COLO668 (cell line): ENCODE results near the gene DCBLD2.

Experiments used
- DNase-seq: peaks from one replicate; lab custom pipeline; 2025; ENCODE audit not compliant: unreplicated experiment; lab: John Stamatoyannopoulos, UW

DCBLD2 gene

DNA sequence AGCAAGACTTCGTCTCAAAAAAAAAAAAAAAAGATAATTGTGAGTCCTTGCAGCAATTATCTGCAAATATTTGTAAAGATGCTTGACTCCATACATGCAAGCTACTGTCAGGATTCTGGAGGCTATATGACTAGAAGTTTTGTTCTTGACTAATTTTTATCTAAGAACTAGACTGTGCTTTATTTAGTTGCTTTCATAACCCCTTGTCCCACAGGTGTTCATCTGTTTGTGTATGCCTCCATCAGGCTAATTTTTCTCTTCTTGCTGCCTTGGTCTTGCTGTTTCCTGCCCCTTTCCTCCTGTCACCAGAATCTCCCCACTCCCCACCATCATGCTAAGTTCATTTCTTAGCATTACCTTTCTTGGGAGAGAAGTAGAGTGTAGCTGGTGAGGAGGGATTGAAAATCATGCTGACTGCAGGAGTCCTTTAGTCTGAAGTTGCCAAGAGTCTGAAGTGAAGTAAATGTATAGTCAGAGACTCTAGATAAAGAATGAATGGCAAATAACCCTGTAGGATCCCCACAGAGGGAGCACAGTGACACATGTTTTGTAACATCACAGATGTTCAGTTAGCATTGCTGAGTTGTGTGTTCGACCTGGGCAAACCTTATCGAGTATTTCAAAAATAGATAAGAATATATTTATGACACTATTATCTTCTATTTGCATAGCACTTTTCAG lies 125.9 kb downstream of the DCBLD2 start:
- DNase-seq: no peak

GRCh38 chr3:98772022-98772421 lies 129.5 kb downstream of the DCBLD2 start:
- DNase-seq: no peak

DNA sequence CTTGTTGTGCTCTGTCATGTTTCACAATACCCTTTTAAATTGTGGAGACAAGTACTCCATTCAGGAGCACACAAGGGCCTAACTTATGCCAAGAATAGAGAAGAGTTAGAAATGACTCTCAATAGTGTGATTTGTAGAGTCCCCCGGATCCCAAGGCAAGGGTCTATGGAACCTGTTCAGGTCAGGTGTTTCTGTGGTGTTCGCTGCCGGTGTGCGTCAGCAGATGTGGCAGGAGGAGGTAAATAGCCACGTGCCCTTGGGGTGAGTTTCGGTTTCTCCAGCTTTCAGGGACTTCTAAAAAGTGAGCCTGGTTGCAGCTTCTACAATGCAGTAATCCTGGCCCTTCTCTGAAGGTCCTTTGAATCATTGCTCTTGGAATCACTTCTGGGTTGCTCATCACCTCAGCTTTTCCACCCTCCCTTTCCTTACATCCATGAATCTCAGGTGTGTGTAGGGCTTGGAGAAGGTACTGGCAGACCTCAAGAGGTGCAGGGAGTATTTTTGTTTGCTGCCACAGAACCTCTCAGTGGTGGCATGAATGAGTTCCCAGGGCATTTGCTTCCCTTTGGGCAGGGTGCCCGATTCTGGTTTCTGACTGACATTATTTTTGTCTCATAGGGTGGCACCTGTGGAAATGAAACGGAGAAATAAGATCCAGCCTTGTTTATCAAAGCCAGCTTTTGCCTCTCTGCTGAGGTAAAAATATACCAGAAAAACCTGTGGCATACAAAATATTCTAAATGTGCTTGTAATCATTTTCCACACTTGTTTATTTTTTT lies 131.0 kb downstream of the DCBLD2 start:
- DNase-seq: no peak

- DNase-seq: no peak
These were observed 132.0 kb downstream of the DCBLD2 start for GRCh38 chr3:98769448-98769847.

DNA sequence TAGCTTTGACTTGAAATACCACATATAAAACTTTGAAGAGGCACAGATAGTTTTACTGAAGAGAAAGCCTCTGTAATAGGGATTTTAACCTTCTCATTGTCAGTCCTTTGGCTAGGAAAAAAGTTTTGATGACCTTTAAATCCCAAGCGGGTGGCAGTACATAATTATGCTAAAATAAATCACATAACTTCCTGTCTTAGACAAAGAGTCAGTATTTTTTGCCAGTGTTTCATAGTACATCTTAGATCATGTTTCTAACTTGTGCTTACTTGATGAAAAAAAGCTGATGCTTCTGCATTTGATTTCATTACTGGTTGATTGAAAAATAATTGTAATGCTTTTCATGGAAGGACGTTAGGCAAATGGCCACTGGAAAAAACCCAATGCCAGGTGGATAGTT lies 132.5 kb downstream of the DCBLD2 start:
- no peak for DNase-seq

DNA sequence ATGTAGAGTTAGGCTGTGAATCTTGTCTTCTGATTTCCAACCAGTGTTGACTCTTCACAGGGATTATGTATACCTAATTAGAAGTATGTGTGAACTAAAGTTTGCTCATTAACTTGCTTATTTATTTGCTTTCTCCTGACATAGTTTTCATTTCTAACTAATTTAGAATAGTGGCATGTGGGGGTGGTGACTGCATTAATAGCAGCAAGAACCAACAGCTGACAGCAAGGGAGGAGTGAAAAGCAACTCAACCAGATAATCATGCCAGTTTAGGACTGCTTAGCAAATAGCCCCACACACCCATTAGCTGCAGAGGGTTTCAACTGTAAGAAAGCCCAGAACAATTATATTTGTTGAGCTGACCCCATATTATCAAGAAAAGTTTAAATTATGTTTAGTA lies 134.6 kb downstream of the DCBLD2 start:
- no peak for DNase-seq

- no peak for DNase-seq
These were observed 135.8 kb downstream of the DCBLD2 start for GRCh38 chr3:98765721-98766120.

GRCh38 chr3:98764472-98764884 lies 137.0 kb downstream of the DCBLD2 start:
- no peak for DNase-seq

GRCh38 chr3:98763819-98764418 lies 137.6 kb downstream of the DCBLD2 start:
- no peak for DNase-seq

DNA sequence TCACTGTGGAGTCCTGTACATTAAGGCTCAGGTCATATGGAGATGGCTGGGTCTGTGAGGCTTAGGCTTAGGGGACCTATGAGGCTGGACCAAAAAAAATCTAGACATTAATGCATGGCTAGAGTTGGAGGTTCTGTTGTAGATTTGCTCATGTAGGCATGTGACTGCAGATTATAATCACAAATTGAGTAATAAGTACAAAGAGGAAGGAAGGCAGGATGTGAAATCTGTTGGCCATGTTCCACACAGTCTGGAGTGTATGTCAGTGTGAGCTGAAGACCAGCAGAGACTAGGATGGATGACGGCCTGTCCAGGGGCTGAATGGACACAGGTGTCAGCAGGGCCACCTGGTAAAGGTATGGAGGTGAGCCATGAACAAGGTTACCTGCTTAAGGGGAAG lies 138.4 kb downstream of the DCBLD2 start, which contains the start of gene ST3GAL6:
Gene ST3GAL6 (plus strand): TSS at position 265 of the 400 bp plus-strand sequence. CDS start 5,101 bp downstream, outside the sequence.
- no peak for DNase-seq

- no peak for DNase-seq
These were observed 139.8 kb downstream of the DCBLD2 start for GRCh38 chr3:98761643-98762229.

DNA sequence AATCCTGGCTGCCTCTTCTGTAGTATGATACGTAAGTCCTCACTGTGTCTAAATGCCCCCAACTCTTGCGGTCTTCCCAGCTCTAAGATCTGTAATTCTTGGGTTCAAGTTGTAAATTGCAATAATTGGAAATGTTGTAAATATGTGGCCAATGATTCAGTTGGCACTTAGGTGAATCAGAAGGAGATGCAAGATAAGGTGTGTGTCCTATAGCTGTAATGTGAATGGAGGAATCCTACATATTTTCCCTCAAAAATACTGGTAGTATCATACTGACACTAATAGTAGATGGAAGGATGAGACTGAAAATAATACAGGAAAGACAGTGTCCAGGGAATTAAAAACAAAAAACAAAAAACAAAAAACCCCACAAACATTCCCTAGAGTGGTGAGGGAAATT lies 141.9 kb downstream of the DCBLD2 start:
- DNase-seq: no peak

GRCh38 chr3:98755601-98756000 lies 145.9 kb downstream of the DCBLD2 start:
- DNase-seq: no peak

DNA sequence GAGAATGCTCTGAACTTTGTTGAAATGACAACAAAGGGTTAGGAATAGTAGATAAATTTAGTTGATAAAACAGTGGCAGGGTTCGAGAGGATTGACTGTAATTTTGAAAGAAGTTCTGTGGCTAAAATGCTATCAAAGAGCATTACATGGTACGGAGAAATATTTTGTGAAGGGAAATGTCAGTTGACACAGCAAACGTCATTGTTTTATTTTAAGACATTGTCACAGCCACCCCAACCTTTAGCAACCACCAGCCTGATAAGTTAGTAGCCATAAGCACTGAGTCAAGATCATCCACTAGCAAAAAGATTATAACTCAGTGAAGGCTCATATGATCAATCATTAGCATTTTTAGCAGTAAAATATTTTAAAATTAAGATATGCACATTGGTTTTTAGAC lies 147.0 kb downstream of the DCBLD2 start:
- DNase-seq: no peak

DNA sequence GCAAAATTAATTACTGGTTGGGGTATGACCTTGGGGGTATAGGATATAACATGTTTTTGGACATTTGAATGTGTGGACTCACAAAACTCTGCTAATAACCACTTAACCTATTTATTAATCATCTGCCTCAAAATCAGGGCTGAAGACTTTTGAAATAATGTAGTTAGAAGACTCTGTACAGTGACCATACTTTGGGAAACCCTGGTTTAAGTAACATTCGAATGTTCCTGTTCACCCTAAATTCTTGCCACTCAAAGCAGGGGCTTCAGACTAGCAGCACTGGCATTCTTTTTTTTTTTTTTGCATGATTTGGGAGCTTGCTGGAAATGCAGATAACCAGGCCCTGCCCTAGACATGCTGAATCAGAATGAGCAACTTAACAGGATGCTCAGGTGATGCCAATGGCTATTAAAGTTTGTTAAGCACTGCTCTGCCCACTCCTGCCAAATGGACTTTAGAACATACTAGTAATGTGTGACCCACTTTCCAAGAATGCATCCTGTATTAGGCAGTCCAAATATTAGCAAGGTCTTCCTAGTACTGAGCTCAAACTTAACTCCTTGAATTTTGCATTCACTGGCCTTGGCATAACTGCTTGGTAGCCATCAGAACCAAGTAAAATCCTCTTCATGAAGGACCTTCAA lies 151.1 kb downstream of the DCBLD2 start:
- DNase-seq: no peak

- no peak for DNase-seq
These were observed 154.6 kb downstream of the DCBLD2 start for GRCh38 chr3:98746882-98747281.

GRCh38 chr3:98746122-98746521 lies 155.4 kb downstream of the DCBLD2 start:
- no peak for DNase-seq
